ENCODE results near the gene RAB6B. TPM values are rescaled to one million over a fixed set of nuclear protein-coding genes. Genes with fewer than 3 reads are reported as not detected.

The RAB6B gene
- total and polyA plus RNA-seq, 2 of the 8 experiments (the other 6 are each of a cell fraction or from before 2014, with no cell fraction given) = 7.9 to 15.6 TPM

DNA sequence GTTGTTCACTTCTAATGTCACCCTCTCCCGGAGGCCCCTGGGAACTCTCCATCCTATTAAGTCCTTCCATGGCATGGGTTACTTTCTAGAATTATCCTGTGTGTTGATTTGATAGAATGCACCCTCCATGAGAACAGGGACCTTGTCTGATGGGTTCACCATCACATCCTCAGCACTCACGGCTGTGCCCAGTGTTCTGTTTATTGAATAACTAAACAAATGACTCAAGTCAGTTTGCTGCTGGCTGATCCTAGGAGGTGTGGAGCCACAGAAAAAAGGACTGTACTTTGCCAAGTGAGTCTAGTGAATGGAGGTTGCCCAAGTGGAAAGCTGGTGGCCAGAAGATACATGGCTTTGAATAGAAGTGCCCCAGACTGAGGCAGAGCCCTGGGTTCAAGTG, 48.5 kb upstream of the RAB6B start:
- no peak overlapping the region for H3K4me3 ChIP-seq (ENCODE audit: extremely low read depth in 1 of 4, insufficient read depth in 2 of 4, low read depth in 3 of 4, low read length in 4 of 4)
- no peak overlapping the region for H3K27ac ChIP-seq (ENCODE audit: low read depth, low read length)
- no peak overlapping the region for H2AK5ac ChIP-seq (ENCODE audit: low read depth, low read length)
- no peaks in the 10 kb centered on the region for H3K27me3 ChIP-seq (replicated peaks in 1 of 4; ENCODE audit: control insufficient read depth in 3 of 4, extremely low read depth in 1 of 4, insufficient read depth in 3 of 4, low read length in 3 of 4)
- ChIA-PET CTCF (ENCODE audit: partially characterized antibody) (interaction anchor here (1.5 to 3.8 kb wide), 3 partner anchors 21 to 201 kb away, joined by 4 to 11 read pairs (median 5); no protein-coding TSS in a partner anchor), POLR2A (ENCODE audit: partially characterized antibody) (no interaction called here)
- no peaks in the 10 kb centered on the region for H3K9me3 ChIP-seq (ENCODE audit: insufficient read depth in 2 of 2, low read depth in 1 of 2, low read length in 1 of 2)
- H3K36me3 ChIP-seq (ENCODE audit: control insufficient read depth in 2 of 4, insufficient read depth in 4 of 4, low read length in 3 of 4) = no peaks in the 10 kb centered on the region
- no peak overlapping the region for H3K9ac ChIP-seq (replicated peaks in 1 of 4; ENCODE audit: extremely low read depth in 1 of 4, low read depth in 3 of 4, low read length in 3 of 4)
- H3K23ac ChIP-seq (ENCODE audit: insufficient read length) = no peak overlapping the region
- H2BK15ac ChIP-seq (ENCODE audit: low read length) = peak overlapping the region; percentile 29; the same call in 1 of the 2 replicates
- no peak overlapping the region for H3K4ac ChIP-seq (replicated peaks; ENCODE audit: insufficient read length, low read depth, low read length)
- no peak overlapping the region for H2AFZ ChIP-seq (ENCODE audit: low read length)
- peaks cover 2% of the 10 kb centered on the region; the same call in 1 of the 2 replicates for H3K23me2 ChIP-seq (ENCODE audit: low read depth, low read length)
- no peaks in the 10 kb centered on the region for H4K20me1 ChIP-seq (replicated peaks in 1 of 2; ENCODE audit: control insufficient read depth in 1 of 2, insufficient read depth in 2 of 2, low read length in 2 of 2)
- H2BK12ac ChIP-seq (ENCODE audit: low read depth, low read length) = no peak overlapping the region
- H2BK120ac ChIP-seq (replicated peaks; ENCODE audit: low read depth, low read length) = no peak overlapping the region
- H2BK5ac ChIP-seq (ENCODE audit: low read depth, low read length) = no peak overlapping the region
- no peak overlapping the region for H3K18ac ChIP-seq (ENCODE audit: extremely low read depth, low read length)
- no peaks in the 10 kb centered on the region for H3K79me2 ChIP-seq (ENCODE audit: control insufficient read depth in 1 of 2, insufficient read depth in 2 of 2, low read length in 2 of 2)
- no peak for FAIRE-seq
- H3K79me1 ChIP-seq (ENCODE audit: low read depth, low read length) = no peaks in the 10 kb centered on the region
- no peak overlapping the region for H3K14ac ChIP-seq (ENCODE audit: insufficient read length)
- no peak for DNase-seq (ENCODE audit: low read depth in 1 of 2, low spot score in 2 of 2)
- no peak overlapping the region for H3K56ac ChIP-seq (replicated peaks; ENCODE audit: insufficient read length, low read depth, low read length)
- WGBS, 2 experiments (ENCODE audit: extremely low coverage in 1 of 2, insufficient coverage in 1 of 2, insufficient read length in 1 of 2, insufficient replicate concordance in 2 of 2, low coverage in 1 of 2, low lambda C conversion rate in 2 of 2, missing lambda C conversion rate in 1 of 2) = 90% methylated on average over 2 of the region's 2 CpGs; no CpG with 5 or more reads in 1 of the 2 experiments
- peaks cover 0 to 13% (median 6%) of the 10 kb centered on the region in 4 experiments; a peak in 5 of 7 replicates for H3K4me1 ChIP-seq (replicated peaks in 1 of 4; ENCODE audit: control insufficient read depth in 3 of 4, insufficient read depth in 4 of 4, low read length in 3 of 4)
- TF ChIP-seq RFX5 (IDR thresholded peaks at IDR 0.05; ENCODE audit: borderline replicate concordance, low read depth, low read length) (no peak), NRF1 (IDR thresholded peaks at IDR 0.05; ENCODE audit: low read depth, low read length) (no peak), CBX5 (IDR thresholded peaks at IDR 0.05; ENCODE audit: low read depth, low read length) (no peak), TEAD4 (IDR thresholded peaks at IDR 0.05; ENCODE audit: low read depth, low read length) (no peak), SP1 (IDR thresholded peaks at IDR 0.05; ENCODE audit: low read depth, low read length) (no peak), YY1 (IDR thresholded peaks at IDR 0.05; ENCODE audit: low read depth, low read length) (no peak), EGR1 (IDR thresholded peaks at IDR 0.05; ENCODE audit: borderline replicate concordance, low read depth, low read length) (no peak), BACH1 (IDR thresholded peaks at IDR 0.05; ENCODE audit: low read length) (no peak), CHD2 (IDR thresholded peaks at IDR 0.05; ENCODE audit: low read length) (no peak)
- TF ChIP-seq, protein P1, sequence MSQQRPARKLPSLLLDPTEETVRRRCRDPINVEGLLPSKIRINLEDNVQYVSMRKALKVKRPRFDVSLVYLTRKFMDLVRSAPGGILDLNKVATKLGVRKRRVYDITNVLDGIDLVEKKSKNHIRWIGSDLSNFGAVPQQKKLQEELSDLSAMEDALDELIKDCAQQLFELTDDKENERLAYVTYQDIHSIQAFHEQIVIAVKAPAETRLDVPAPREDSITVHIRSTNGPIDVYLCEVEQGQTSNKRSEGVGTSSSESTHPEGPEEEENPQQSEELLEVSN (IDR thresholded peaks at IDR 0.05) = no peak
- TF ChIP-seq, protein P2, sequence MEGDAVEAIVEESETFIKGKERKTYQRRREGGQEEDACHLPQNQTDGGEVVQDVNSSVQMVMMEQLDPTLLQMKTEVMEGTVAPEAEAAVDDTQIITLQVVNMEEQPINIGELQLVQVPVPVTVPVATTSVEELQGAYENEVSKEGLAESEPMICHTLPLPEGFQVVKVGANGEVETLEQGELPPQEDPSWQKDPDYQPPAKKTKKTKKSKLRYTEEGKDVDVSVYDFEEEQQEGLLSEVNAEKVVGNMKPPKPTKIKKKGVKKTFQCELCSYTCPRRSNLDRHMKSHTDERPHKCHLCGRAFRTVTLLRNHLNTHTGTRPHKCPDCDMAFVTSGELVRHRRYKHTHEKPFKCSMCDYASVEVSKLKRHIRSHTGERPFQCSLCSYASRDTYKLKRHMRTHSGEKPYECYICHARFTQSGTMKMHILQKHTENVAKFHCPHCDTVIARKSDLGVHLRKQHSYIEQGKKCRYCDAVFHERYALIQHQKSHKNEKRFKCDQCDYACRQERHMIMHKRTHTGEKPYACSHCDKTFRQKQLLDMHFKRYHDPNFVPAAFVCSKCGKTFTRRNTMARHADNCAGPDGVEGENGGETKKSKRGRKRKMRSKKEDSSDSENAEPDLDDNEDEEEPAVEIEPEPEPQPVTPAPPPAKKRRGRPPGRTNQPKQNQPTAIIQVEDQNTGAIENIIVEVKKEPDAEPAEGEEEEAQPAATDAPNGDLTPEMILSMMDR (IDR thresholded peaks at IDR 0.05; ENCODE audit: control extremely low read depth in 1 of 3, insufficient read depth in 1 of 3, low read depth in 1 of 3, low read length in 3 of 3) = no peak
- H4K8ac ChIP-seq (ENCODE audit: extremely low read depth, insufficient read depth, low read length) = no peak overlapping the region
- no peak overlapping the region for H4K91ac ChIP-seq (replicated peaks; ENCODE audit: insufficient read length, low read length)
- no peak overlapping the region for H2BK20ac ChIP-seq (ENCODE audit: low read length)
- H3K4me2 ChIP-seq (ENCODE audit: insufficient read depth in 1 of 2, low read depth in 2 of 2, low read length in 2 of 2) = no peak overlapping the region
- H4K5ac ChIP-seq (ENCODE audit: insufficient read length, low read depth, low read length) = no peak overlapping the region

Data from H1 (cell line).